ENCODE results near the gene MYH6. TPM values are rescaled to one million over a fixed set of nuclear protein-coding genes. Genes with fewer than 3 reads are reported as not detected.
"Not testable (repeated sequence)": the region's sequence is repeated elsewhere in the genome, so short reads cannot be mapped to it uniquely, and the experiment has no call there.

The MYH6 gene
- total and polyA plus RNA-seq, 3 donors from 2014 or later, result 0.12 to 0.44 (median 0.39) TPM

DNA sequence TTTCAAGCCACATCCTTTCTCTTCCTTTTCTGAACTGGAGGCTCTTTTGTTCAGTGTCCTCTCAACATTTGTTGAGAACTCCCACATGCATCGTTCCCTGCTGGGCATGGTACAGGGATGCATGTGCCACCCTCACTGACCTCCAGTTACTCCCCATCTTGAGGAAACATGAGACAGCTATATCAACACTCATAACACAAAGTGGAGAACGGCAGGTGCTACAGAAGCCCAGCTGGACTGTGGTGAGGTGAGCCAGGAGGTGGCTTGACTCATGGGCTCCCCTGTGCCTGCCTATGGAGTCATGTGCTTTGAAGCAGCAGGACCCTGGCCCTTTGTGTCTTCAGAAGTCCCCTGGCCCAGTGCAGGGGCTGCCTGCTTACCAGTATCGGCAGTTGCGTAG is 9.7 kb downstream of the MYH6 start:
- Histone ChIP-seq H3K27ac (no peak overlapping the region), H3K36me3 (ENCODE audit: low read depth, missing control alignments) (no peaks in the 10 kb centered on the region), H3K4me3 (no peak overlapping the region), H3K9me3 (no peaks in the 10 kb centered on the region), H3K27me3 (no peaks in the 10 kb centered on the region), H3K4me1 (no peaks in the 10 kb centered on the region)
- no peak for DNase-seq
- 73 to 88% methylated on average over 4 of the region's 4 CpGs for WGBS, 2 donors
- intact Hi-C loops (cut with DNase I; ENCODE audit: low total_unique reads), result no loop called here
- TF ChIP-seq POLR2A (IDR thresholded peaks at IDR 0.05), result no peak
- TF ChIP-seq, protein P1, sequence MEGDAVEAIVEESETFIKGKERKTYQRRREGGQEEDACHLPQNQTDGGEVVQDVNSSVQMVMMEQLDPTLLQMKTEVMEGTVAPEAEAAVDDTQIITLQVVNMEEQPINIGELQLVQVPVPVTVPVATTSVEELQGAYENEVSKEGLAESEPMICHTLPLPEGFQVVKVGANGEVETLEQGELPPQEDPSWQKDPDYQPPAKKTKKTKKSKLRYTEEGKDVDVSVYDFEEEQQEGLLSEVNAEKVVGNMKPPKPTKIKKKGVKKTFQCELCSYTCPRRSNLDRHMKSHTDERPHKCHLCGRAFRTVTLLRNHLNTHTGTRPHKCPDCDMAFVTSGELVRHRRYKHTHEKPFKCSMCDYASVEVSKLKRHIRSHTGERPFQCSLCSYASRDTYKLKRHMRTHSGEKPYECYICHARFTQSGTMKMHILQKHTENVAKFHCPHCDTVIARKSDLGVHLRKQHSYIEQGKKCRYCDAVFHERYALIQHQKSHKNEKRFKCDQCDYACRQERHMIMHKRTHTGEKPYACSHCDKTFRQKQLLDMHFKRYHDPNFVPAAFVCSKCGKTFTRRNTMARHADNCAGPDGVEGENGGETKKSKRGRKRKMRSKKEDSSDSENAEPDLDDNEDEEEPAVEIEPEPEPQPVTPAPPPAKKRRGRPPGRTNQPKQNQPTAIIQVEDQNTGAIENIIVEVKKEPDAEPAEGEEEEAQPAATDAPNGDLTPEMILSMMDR (IDR thresholded peaks at IDR 0.05), result no peak

DNA sequence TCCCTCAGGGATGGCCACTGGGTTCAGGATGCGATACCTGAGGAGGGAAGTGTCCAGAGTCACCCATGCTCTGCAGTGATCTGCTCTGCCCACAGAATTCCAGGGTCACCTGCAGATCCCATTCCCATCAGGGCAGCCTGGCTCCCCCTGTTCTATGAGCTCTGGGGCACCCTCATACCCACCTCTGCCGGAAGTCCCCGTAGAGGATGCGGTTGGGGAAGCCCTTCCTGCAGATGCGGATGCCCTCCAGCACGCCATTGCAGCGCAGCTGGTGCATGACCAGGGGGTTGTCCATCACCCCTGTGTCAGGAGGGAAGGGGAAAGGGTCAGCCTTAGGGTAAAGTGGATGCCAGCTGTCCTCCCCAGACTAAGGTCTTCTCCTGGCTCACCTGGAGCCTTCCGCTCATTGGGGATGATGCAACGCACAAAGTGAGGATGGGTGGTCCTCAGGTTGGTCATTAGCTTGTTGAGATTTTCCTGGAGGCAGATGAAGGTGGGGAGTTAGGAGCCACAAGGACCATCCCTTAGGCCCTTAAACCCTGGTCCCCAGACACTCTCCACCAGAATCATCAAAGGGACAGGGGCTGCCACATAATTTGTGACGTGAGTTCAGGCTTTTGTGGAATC is 11.2 kb downstream of the MYH6 start:
- TF ChIP-seq, protein P1 (IDR thresholded peaks at IDR 0.05), result no peak
- TF ChIP-seq POLR2A (IDR thresholded peaks at IDR 0.05), result no peak
- no peak overlapping the region for H3K27ac ChIP-seq
- no peak for DNase-seq
- intact Hi-C loops (cut with DNase I; ENCODE audit: low total_unique reads), result no loop called here
- 94 to 97% methylated on average over 4 to 10 of the region's 10 CpGs for WGBS, 2 donors
- no peaks in the 10 kb centered on the region for H3K36me3 ChIP-seq (ENCODE audit: low read depth, missing control alignments)
- H3K4me3 ChIP-seq, result no peak overlapping the region
- no peaks in the 10 kb centered on the region for H3K9me3 ChIP-seq
- H3K4me1 ChIP-seq, result no peaks in the 10 kb centered on the region
- H3K27me3 ChIP-seq, result no peaks in the 10 kb centered on the region

DNA sequence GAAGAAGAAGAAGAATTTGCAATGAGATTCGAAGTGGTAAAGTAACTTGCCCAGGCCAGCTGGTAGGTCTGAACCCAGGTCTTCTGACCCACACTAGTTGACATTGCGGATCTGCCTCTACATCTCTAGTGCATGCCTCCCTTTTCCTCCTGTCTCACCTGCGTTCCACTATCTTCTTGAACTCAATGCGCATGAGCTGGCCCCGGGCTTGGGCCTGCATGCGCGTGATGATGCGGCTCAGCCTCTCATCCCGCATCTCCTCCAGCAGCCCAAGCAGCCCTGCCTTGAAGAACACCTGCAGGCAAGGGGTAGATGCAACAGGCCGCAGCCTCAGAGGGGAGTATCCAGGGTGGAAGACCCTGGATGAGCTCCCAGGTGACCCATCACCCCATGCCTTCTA is 11.9 kb downstream of the MYH6 start:
- no peaks in the 10 kb centered on the region for H3K4me1 ChIP-seq
- 92 to 93% methylated on average over 10 of the region's 10 CpGs for WGBS, 2 donors
- H3K4me3 ChIP-seq, result no peak overlapping the region
- TF ChIP-seq POLR2A (IDR thresholded peaks at IDR 0.05), result no peak
- TF ChIP-seq, protein P1 (IDR thresholded peaks at IDR 0.05), result no peak
- intact Hi-C loops (cut with DNase I; ENCODE audit: low total_unique reads), result no loop called here
- no peak overlapping the region for H3K27ac ChIP-seq
- no peak for DNase-seq
- no peaks in the 10 kb centered on the region for H3K9me3 ChIP-seq
- H3K27me3 ChIP-seq, result no peaks in the 10 kb centered on the region
- H3K36me3 ChIP-seq (ENCODE audit: low read depth, missing control alignments), result no peaks in the 10 kb centered on the region

DNA sequence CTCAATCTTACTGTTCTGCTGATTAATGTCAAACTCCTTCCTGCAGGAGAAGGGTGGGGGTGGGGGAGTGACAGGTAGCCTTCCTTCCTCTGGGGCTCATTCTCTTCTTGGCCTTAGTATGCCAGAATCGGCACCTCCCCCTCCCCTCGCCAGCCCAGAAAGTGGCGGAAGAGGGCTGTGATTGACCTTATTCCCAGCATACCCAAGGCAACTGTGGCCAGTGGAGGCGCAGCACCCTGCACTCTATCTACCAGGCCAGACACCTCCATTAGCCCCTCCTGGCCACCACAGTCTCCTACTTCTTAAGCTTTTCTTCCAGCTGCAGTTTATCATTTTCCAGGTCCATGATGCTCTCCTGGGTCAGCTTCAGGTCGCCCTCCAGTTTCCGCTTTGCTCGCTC is 15.5 kb downstream of the MYH6 start:
- no peaks in the 10 kb centered on the region for H3K36me3 ChIP-seq (ENCODE audit: low read depth, missing control alignments)
- H3K27ac ChIP-seq, result no peak overlapping the region
- DNase-seq, result no peak
- WGBS, 2 donors, result 85 to 86% methylated on average over 7 of the region's 7 CpGs
- no peak for TF ChIP-seq POLR2A (IDR thresholded peaks at IDR 0.05)
- TF ChIP-seq, protein P1 (IDR thresholded peaks at IDR 0.05), result no peak
- no peaks in the 10 kb centered on the region for H3K27me3 ChIP-seq
- H3K4me1 ChIP-seq, result peaks cover 7% of the 10 kb centered on the region
- no peaks in the 10 kb centered on the region for H3K9me3 ChIP-seq
- intact Hi-C loops (cut with DNase I; ENCODE audit: low total_unique reads), result no loop called here
- H3K4me3 ChIP-seq, result no peak overlapping the region

DNA sequence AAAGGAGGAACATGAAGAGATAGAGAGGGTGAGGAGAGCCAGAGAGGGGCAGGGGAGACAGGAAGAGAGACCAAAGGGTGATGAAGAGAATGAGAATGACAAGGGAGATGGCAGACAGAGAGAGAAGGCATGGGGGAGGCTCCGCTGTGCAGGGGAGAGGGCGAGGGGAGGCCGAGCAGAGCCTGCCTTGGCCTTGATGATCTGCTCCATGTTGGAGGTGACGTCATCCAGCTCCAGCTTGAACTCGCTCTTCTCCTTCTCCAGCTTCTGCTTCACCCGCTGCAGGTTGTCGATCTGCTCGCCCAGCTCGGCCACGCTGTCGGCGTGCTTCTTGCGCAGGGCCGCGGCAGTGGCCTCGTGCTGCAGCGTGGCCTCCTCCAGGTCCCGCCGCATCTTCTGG is 18.2 kb downstream of the MYH6 start:
- H3K4me3 ChIP-seq; H3K4me1 ChIP-seq; DNase-seq; H3K9me3 ChIP-seq; H3K27me3 ChIP-seq; H3K27ac ChIP-seq; H3K36me3 ChIP-seq (ENCODE audit: low read depth, missing control alignments); intact Hi-C loops (cut with DNase I; ENCODE audit: low total_unique reads): not testable (repeated sequence)
- WGBS, 2 donors, result 75 to 93% methylated on average over 4 to 10 of the region's 19 CpGs
